ENCODE measurements around the gene ADCY1.

GRCh38 chr7:45660901-45661211, 86.7 kb downstream of the ADCY1 start:
- TF ChIP-seq CTCF (optimal IDR thresholded peaks at IDR 0.05 in 1 of 3, IDR thresholded peaks at IDR 0.05 in 1 of 3, conservative IDR thresholded peaks at IDR 0.05 in 1 of 3; ENCODE audit: extremely low read depth in 1 of 3, insufficient read depth in 2 of 3, low read length in 3 of 3) (no peak), EZH2 (IDR thresholded peaks at IDR 0.05; ENCODE audit: low read length) (no peak)
